A673 (cell line): Measurements from ENCODE around the gene FLNC.

Source experiments
- CTCF ChIP-seq: fragments of 300-800, 200-600 bp; sonication (generic); conservative IDR thresholded peaks from 2 replicates; pipeline ENCODE4 v1.5.1; 2017; ENCODE audit warnings: low read depth, mild to moderate bottlenecking, antibody characterized with exemption, low read length, moderate library complexity, mixed read lengths
- EZH2 ChIP-seq: fragments of 200-600 bp; sonication (generic); IDR thresholded peaks from 2 replicates; pipeline ENCODE4 v1.6.1; 2017; ENCODE audit warnings: borderline replicate concordance, low read depth, mild to moderate bottlenecking, mixed read lengths, antibody characterized with exemption, low read length; ENCODE audit not compliant: poor library complexity, severe bottlenecking

GRCh38 chr7:128794436-128794835, 35.8 kb upstream of the FLNC start:
- TF ChIP-seq EZH2 (no peak), CTCF (no peak)
